C4-2B (cell line): ENCODE data around the gene ZNF618.

Experiments
- H3K27ac ChIP-seq: fragments of 450-650 bp; 2 replicates; pipeline ENCODE4 v1.5.1; 2017
- CTCF ChIP-seq: fragments of 450-650 bp; conservative IDR thresholded peaks from 2 replicates; pipeline ENCODE4 v1.5.1; 2017; ENCODE audit warnings: mild to moderate bottlenecking
- ZFX ChIP-seq: fragments of 450-650 bp; IDR thresholded peaks from 2 replicates; pipeline ENCODE4 v1.6.1; 2017

The ZNF618 gene

GRCh38 chr9:114046875-114047274 is 170.8 kb downstream of the ZNF618 start:
- TF ChIP-seq ZFX, result no peak
- TF ChIP-seq CTCF, result no peak
- H3K27ac ChIP-seq, result no peak overlapping the region

- no peak overlapping the region for H3K27ac ChIP-seq
- TF ChIP-seq ZFX (no peak), CTCF (no peak)
Measured at GRCh38 chr9:114047717-114048116, 171.6 kb downstream of the ZNF618 start.

GRCh38 chr9:114048533-114049415 is 172.7 kb downstream of the ZNF618 start:
- H3K27ac ChIP-seq, result no peak overlapping the region
- TF ChIP-seq CTCF (no peak), ZFX (no peak)

- H3K27ac ChIP-seq, result no peak overlapping the region
- no peak for TF ChIP-seq ZFX
- TF ChIP-seq CTCF, result no peak
Measured at GRCh38 chr9:114049441-114050225, 173.5 kb downstream of the ZNF618 start.

GRCh38 chr9:114050226-114050568 is 174.1 kb downstream of the ZNF618 start:
- no peak overlapping the region for H3K27ac ChIP-seq
- no peak for TF ChIP-seq CTCF
- no peak for TF ChIP-seq ZFX

GRCh38 chr9:114050646-114051045 is 174.5 kb downstream of the ZNF618 start:
- no peak overlapping the region for H3K27ac ChIP-seq

More at GRCh38 chr9:114050646-114051045, 174.5 kb downstream of the ZNF618 start:
- TF ChIP-seq ZFX (no peak), CTCF (no peak)
